ACC112 (cell line): Measurements from ENCODE around the gene MACROD2.

Experiments
- H2AFZ ChIP-seq: fragments of 200-600 bp; sonication (generic); one replicate; pipeline ENCODE4 v1.6.0; 2017; ENCODE audit warnings: antibody characterized with exemption, low read length; ENCODE audit not compliant: unreplicated experiment
- H3K27ac ChIP-seq: fragments of 200-600 bp; sonication (generic); 2 replicates; pipeline ENCODE4 v1.5.1; 2014; ENCODE audit warnings: low read depth, mild to moderate bottlenecking, antibody characterized with exemption, low read length, moderate library complexity
- H3K27me3 ChIP-seq: fragments of 200-600 bp; sonication (generic); 2 replicates; pipeline ENCODE4 v1.6.1; 2014; ENCODE audit warnings: mild to moderate bottlenecking, antibody characterized with exemption, low read length, moderate library complexity, mixed read lengths; ENCODE audit not compliant: insufficient read depth
- H3K36me3 ChIP-seq: fragments of 200-600 bp; sonication (generic); 2 replicates; pipeline ENCODE4 v1.6.1; 2016; ENCODE audit warnings: mild to moderate bottlenecking, antibody characterized with exemption, low read length, moderate library complexity, mixed read lengths; ENCODE audit not compliant: insufficient read depth
- H3K4me1 ChIP-seq: fragments of 200-600 bp; sonication (generic); one replicate; pipeline ENCODE4 v1.6.1; 2016; ENCODE audit warnings: low read length, mixed read lengths; ENCODE audit not compliant: insufficient read depth, unreplicated experiment, control insufficient read depth
- H3K4me3 ChIP-seq: fragments of 200-600 bp; sonication (generic); 2 replicates; pipeline ENCODE4 v1.5.1; 2014; ENCODE audit warnings: mild to moderate bottlenecking, low read depth, low read length
- H3K79me2 ChIP-seq: fragments of 200-600 bp; sonication (generic); one replicate; pipeline ENCODE4 v1.6.0; 2016; ENCODE audit warnings: low read length; ENCODE audit not compliant: control insufficient read depth, unreplicated experiment, insufficient read depth

Gene MACROD2

GRCh38 chr20:15811951-15812350 is 1816.6 kb downstream of the MACROD2 start:
- H3K4me1 ChIP-seq: no peaks in the 10 kb centered on the region
- no peak overlapping the region for H3K27ac ChIP-seq
- H3K36me3 ChIP-seq: no peaks in the 10 kb centered on the region
- H3K27me3 ChIP-seq: no peaks in the 10 kb centered on the region
- no peaks in the 10 kb centered on the region for H3K79me2 ChIP-seq
- no peak overlapping the region for H3K4me3 ChIP-seq
- no peak overlapping the region for H2AFZ ChIP-seq

GRCh38 chr20:15812696-15813095 is 1817.4 kb downstream of the MACROD2 start:
- Histone ChIP-seq H3K79me2 (no peaks in the 10 kb centered on the region), H3K4me1 (no peaks in the 10 kb centered on the region), H3K36me3 (no peaks in the 10 kb centered on the region), H3K27ac (no peak overlapping the region), H2AFZ (no peak overlapping the region), H3K4me3 (no peak overlapping the region), H3K27me3 (no peaks in the 10 kb centered on the region)

- no peaks in the 10 kb centered on the region for H3K27me3 ChIP-seq
- H3K4me3 ChIP-seq: no peak overlapping the region
- H3K27ac ChIP-seq: no peak overlapping the region
- no peaks in the 10 kb centered on the region for H3K4me1 ChIP-seq
- H3K36me3 ChIP-seq: no peaks in the 10 kb centered on the region
- no peak overlapping the region for H2AFZ ChIP-seq
- H3K79me2 ChIP-seq: no peaks in the 10 kb centered on the region
Observed at GRCh38 chr20:15814360-15814759, 1819.0 kb downstream of the MACROD2 start.

- Histone ChIP-seq H3K4me1 (no peaks in the 10 kb centered on the region), H3K27ac (no peak overlapping the region), H3K79me2 (no peaks in the 10 kb centered on the region), H2AFZ (no peak overlapping the region), H3K4me3 (no peak overlapping the region), H3K27me3 (no peaks in the 10 kb centered on the region), H3K36me3 (no peaks in the 10 kb centered on the region)
Observed at GRCh38 chr20:15814911-15815310, 1819.6 kb downstream of the MACROD2 start.

GRCh38 chr20:15817351-15817750 is 1822.0 kb downstream of the MACROD2 start:
- Histone ChIP-seq H3K27ac (no peak overlapping the region), H2AFZ (no peak overlapping the region), H3K4me1 (no peaks in the 10 kb centered on the region), H3K79me2 (no peaks in the 10 kb centered on the region), H3K4me3 (no peak overlapping the region), H3K36me3 (no peaks in the 10 kb centered on the region), H3K27me3 (no peaks in the 10 kb centered on the region)

GRCh38 chr20:15818651-15819071 is 1823.3 kb downstream of the MACROD2 start:
- H3K4me1 ChIP-seq: no peaks in the 10 kb centered on the region
- no peak overlapping the region for H2AFZ ChIP-seq
- H3K36me3 ChIP-seq: no peaks in the 10 kb centered on the region
- no peaks in the 10 kb centered on the region for H3K79me2 ChIP-seq
- no peak overlapping the region for H3K27ac ChIP-seq
- no peaks in the 10 kb centered on the region for H3K27me3 ChIP-seq
- no peak overlapping the region for H3K4me3 ChIP-seq

GRCh38 chr20:15823718-15824117 is 1828.4 kb downstream of the MACROD2 start:
- Histone ChIP-seq H2AFZ (no peak overlapping the region), H3K36me3 (no peaks in the 10 kb centered on the region), H3K4me1 (no peaks in the 10 kb centered on the region), H3K4me3 (no peak overlapping the region), H3K27me3 (no peaks in the 10 kb centered on the region), H3K27ac (no peak overlapping the region), H3K79me2 (no peaks in the 10 kb centered on the region)

GRCh38 chr20:15827628-15828027 is 1832.3 kb downstream of the MACROD2 start:
- no peak overlapping the region for H2AFZ ChIP-seq
- no peaks in the 10 kb centered on the region for H3K36me3 ChIP-seq
- H3K79me2 ChIP-seq: no peaks in the 10 kb centered on the region
- H3K27me3 ChIP-seq: no peaks in the 10 kb centered on the region
- no peak overlapping the region for H3K4me3 ChIP-seq
- H3K27ac ChIP-seq: no peak overlapping the region
- no peaks in the 10 kb centered on the region for H3K4me1 ChIP-seq

- Histone ChIP-seq H3K79me2 (no peaks in the 10 kb centered on the region), H3K4me1 (no peaks in the 10 kb centered on the region), H3K36me3 (no peaks in the 10 kb centered on the region), H2AFZ (no peak overlapping the region), H3K4me3 (no peak overlapping the region), H3K27ac (no peak overlapping the region), H3K27me3 (no peaks in the 10 kb centered on the region)
Observed at GRCh38 chr20:15831201-15831600, 1835.9 kb downstream of the MACROD2 start.

- H3K4me1 ChIP-seq: no peaks in the 10 kb centered on the region
- H2AFZ ChIP-seq: no peak overlapping the region
- no peak overlapping the region for H3K27ac ChIP-seq
- no peaks in the 10 kb centered on the region for H3K36me3 ChIP-seq
- H3K27me3 ChIP-seq: no peaks in the 10 kb centered on the region
- H3K79me2 ChIP-seq: no peaks in the 10 kb centered on the region
- no peak overlapping the region for H3K4me3 ChIP-seq
Observed at GRCh38 chr20:15832512-15832911, 1837.2 kb downstream of the MACROD2 start.

GRCh38 chr20:15834857-15835256 is 1839.5 kb downstream of the MACROD2 start:
- no peak overlapping the region for H3K4me3 ChIP-seq
- no peaks in the 10 kb centered on the region for H3K36me3 ChIP-seq
- no peak overlapping the region for H3K27ac ChIP-seq
- H3K79me2 ChIP-seq: no peaks in the 10 kb centered on the region
- H3K4me1 ChIP-seq: no peaks in the 10 kb centered on the region
- no peak overlapping the region for H2AFZ ChIP-seq
- no peaks in the 10 kb centered on the region for H3K27me3 ChIP-seq
